OCI-LY3 (cell line): ENCODE results near the gene PTH2R.
"Not testable (repeated sequence)": the region's sequence is repeated elsewhere in the genome, so short reads cannot be mapped to it uniquely, and the experiment has no call there.

Experiments
- H2AFZ ChIP-seq: fragments of 200-600, 300-600 bp; shearing (Covaris generic); 2 replicates; pipeline ENCODE4 v1.6.0; 2014; ENCODE audit warnings: antibody characterized with exemption, low read depth, low read length
- H3K27ac ChIP-seq: fragments of 200-600, 300-600 bp; sonication (generic); 2 replicates; pipeline ENCODE4 v1.5.1; 2014; ENCODE audit warnings: mild to moderate bottlenecking, low read length, moderate library complexity, mixed read lengths
- H3K27me3 ChIP-seq: fragments of 200-600, 300-600 bp; sonication (generic); 2 replicates; pipeline ENCODE4 v1.6.1; 2014; ENCODE audit warnings: low read depth, low read length, mixed read lengths
- H3K36me3 ChIP-seq: fragments of 200-600, 300-600 bp; sonication (generic); replicated peaks from 2 replicates; pipeline ENCODE3; 2014; ENCODE audit warnings: low read depth, low read length, mixed read lengths
- H3K4me1 ChIP-seq: fragments of 300-600, 200-600 bp; sonication (generic); 2 replicates; pipeline ENCODE4 v1.6.1; 2014; ENCODE audit warnings: low read length, mixed read lengths
- H3K4me2 ChIP-seq: fragments of 200-600, 300-600 bp; sonication (generic); 2 replicates; pipeline ENCODE4 v1.6.1; 2014; ENCODE audit warnings: low read length, mixed read lengths
- H3K4me3 ChIP-seq: fragments of 300-600, 200-600 bp; sonication (generic); 2 replicates; pipeline ENCODE4 v1.5.1; 2014; ENCODE audit warnings: antibody characterized with exemption, mild to moderate bottlenecking, low read length, moderate library complexity
- H3K79me2 ChIP-seq: fragments of 300-600, 200-600 bp; shearing (Covaris generic); 2 replicates; pipeline ENCODE4 v1.6.1; 2014; ENCODE audit warnings: mild to moderate bottlenecking, low read length, mixed read lengths
- H3K9ac ChIP-seq: fragments of 300-600, 200-600 bp; shearing (Covaris generic); 2 replicates; pipeline ENCODE4 v1.6.0; 2014; ENCODE audit warnings: mild to moderate bottlenecking, low read length, moderate library complexity
- H3K9me3 ChIP-seq: fragments of 200-600, 300-600 bp; shearing (Covaris generic); 2 replicates; pipeline ENCODE4 v1.6.1; 2014; ENCODE audit warnings: low read length, mixed read lengths; ENCODE audit not compliant: insufficient read depth
- H4K20me1 ChIP-seq: fragments of 200-600, 300-600 bp; sonication (generic); 2 replicates; pipeline ENCODE4 v1.6.1; 2016; ENCODE audit warnings: low read length, mixed read lengths; ENCODE audit not compliant: insufficient read depth
- CTCF ChIP-seq: fragments of 200-600, 300-600 bp; sonication (generic); IDR thresholded peaks from 2 replicates; pipeline ENCODE4 v1.5.1; 2014; ENCODE audit warnings: antibody characterized with exemption, low read length, low read depth
- EZH2phosphoT487 ChIP-seq: fragments of 200-600 bp; shearing (Covaris generic); IDR thresholded peaks from 2 replicates; pipeline ENCODE4 v1.6.1; 2018; ENCODE audit warnings: antibody characterized with exemption, mixed run types, low read depth

Gene PTH2R

DNA sequence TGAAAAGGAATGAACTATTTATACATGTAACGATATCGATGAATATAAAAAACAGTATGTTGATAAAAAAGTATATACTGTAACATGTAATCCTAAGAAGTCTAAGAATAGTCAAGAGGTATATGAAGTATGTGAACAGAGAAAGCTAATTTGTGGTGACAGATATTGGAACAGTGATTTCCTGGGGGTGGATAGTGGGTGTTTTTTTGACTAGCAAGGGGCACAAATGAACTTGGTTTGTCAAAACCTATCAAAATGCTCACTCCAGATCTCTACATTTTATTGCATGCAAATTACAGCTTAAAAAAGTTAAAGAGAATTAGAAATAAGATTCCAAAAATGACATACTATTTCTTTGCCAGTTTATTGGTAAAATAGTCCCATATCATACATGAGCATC lies 35.4 kb downstream of the PTH2R start:
- Histone ChIP-seq H3K9ac (no peak overlapping the region), H3K4me1 (no peaks in the 10 kb centered on the region), H3K9me3 (no peaks in the 10 kb centered on the region), H3K4me3 (no peak overlapping the region), H3K4me2 (no peak overlapping the region), H3K27me3 (no peaks in the 10 kb centered on the region), H3K36me3 (no peaks in the 10 kb centered on the region), H2AFZ (no peak overlapping the region), H3K79me2 (no peaks in the 10 kb centered on the region), H4K20me1 (no peaks in the 10 kb centered on the region), H3K27ac (no peak overlapping the region)
- TF ChIP-seq CTCF (no peak), EZH2phosphoT487 (no peak)

DNA sequence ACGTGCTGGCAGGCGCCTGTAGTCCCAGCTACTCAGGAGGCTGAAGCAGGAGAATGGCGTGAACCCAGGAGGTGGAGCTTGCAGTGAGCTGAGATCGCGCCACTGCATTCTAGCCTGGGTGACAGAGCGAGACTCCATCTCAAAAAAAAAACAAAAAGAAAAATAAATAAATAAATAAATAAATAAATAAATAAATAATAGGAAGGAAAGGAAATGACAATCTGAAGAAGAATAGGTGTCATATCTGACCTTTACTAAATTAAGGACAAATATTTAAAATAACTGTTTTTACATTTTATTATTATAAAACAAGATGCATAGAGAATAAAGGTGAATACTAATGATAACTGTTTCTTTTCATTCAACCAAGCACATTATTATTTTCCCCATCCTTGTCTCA lies 40.9 kb downstream of the PTH2R start:
- H3K4me2 ChIP-seq, H3K9ac ChIP-seq, H3K4me3 ChIP-seq, H4K20me1 ChIP-seq, H3K79me2 ChIP-seq, H3K27me3 ChIP-seq, H2AFZ ChIP-seq, H3K27ac ChIP-seq, H3K4me1 ChIP-seq, H3K36me3 ChIP-seq, H3K9me3 ChIP-seq: not testable (repeated sequence)

GRCh38 chr2:208451061-208451460 lies 44.5 kb downstream of the PTH2R start:
- H3K4me2 ChIP-seq: no peak overlapping the region
- H3K9me3 ChIP-seq: no peaks in the 10 kb centered on the region
- no peak overlapping the region for H3K4me3 ChIP-seq
- H2AFZ ChIP-seq: no peak overlapping the region; the same call in 1 of the 2 replicates
- H4K20me1 ChIP-seq: no peaks in the 10 kb centered on the region
- H3K4me1 ChIP-seq: no peaks in the 10 kb centered on the region
- H3K36me3 ChIP-seq: no peaks in the 10 kb centered on the region
- H3K27ac ChIP-seq: no peak overlapping the region
- no peak for TF ChIP-seq CTCF
- no peak for TF ChIP-seq EZH2phosphoT487
- H3K27me3 ChIP-seq: no peaks in the 10 kb centered on the region
- H3K79me2 ChIP-seq: no peaks in the 10 kb centered on the region
- H3K9ac ChIP-seq: no peak overlapping the region

DNA sequence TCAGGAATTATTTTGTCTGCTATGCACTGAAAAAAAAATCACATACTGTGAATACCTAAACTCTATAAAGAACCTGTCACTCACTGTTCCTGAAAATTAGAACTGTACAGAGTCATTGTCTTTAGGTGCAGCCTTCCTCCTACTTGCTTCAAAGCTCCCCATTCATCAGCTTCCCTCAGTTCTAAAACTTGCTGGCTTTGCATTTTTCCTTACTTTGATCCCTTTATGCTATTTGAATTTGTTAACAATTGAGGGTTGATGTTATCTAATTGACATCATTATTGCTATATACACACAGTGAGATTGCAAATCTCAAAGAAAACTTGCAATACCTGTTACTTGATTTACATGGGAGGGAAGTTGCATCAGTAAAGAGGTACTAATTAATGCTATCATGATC lies 48.3 kb downstream of the PTH2R start:
- TF ChIP-seq EZH2phosphoT487 (no peak), CTCF (no peak)
- Histone ChIP-seq H3K9me3 (no peaks in the 10 kb centered on the region), H3K4me3 (no peak overlapping the region)

DNA sequence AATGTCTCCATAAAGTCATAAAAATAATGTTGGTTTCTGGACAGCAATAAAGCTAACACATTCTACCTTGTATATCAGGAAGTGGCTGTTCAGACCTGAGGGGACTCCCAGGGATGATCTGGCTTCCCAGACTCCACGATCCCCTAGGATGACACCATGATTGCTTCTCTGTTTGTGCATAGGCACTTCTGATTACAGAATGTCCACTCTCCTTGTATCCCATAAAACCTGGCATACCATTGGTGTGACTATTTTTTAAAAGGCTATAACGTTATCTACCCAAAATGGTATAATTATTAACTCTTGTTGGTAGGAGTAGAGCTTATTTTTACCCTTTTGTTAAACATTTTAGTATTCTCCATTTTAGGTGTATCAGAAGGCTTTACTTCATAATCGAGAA lies 57.1 kb downstream of the PTH2R start:
- no peaks in the 10 kb centered on the region for H3K9me3 ChIP-seq

More for the DNA sequence above, 48.3 kb downstream of the PTH2R start:
- H3K36me3 ChIP-seq: no peaks in the 10 kb centered on the region
- no peak overlapping the region for H2AFZ ChIP-seq
- no peak overlapping the region for H3K9ac ChIP-seq
- H3K27me3 ChIP-seq: no peaks in the 10 kb centered on the region
- H3K4me1 ChIP-seq: no peaks in the 10 kb centered on the region
- no peaks in the 10 kb centered on the region for H3K79me2 ChIP-seq
- H3K27ac ChIP-seq: no peak overlapping the region
- H4K20me1 ChIP-seq: no peaks in the 10 kb centered on the region
- H3K4me2 ChIP-seq: no peak overlapping the region

More for the DNA sequence above, 57.1 kb downstream of the PTH2R start:
- Histone ChIP-seq H2AFZ (no peak overlapping the region), H3K4me3 (no peak overlapping the region), H4K20me1 (no peaks in the 10 kb centered on the region), H3K79me2 (no peaks in the 10 kb centered on the region), H3K27ac (no peak overlapping the region), H3K4me1 (no peaks in the 10 kb centered on the region), H3K9ac (no peak overlapping the region), H3K4me2 (no peak overlapping the region), H3K36me3 (no peaks in the 10 kb centered on the region), H3K27me3 (no peaks in the 10 kb centered on the region)
- TF ChIP-seq CTCF: no peak
- TF ChIP-seq EZH2phosphoT487: no peak
